ENCODE data around the gene GLT1D1. TPM values are rescaled to one million over a fixed set of nuclear protein-coding genes. Genes with fewer than 3 reads are reported as not detected.

GLT1D1 gene
- total and polyA plus RNA-seq, 2 of the 8 experiments (the other 6 are each of a cell fraction or from before 2014, with no cell fraction given), result 1.5 to 3.6 TPM

GRCh38 chr12:128992550-128992949 is 139.3 kb downstream of the GLT1D1 start (continued):
- TF ChIP-seq CHD7 (IDR thresholded peaks at IDR 0.05; ENCODE audit: insufficient replicate concordance, low read length) (no peak), ASH2L (IDR thresholded peaks at IDR 0.05; ENCODE audit: low read length) (no peak), GTF2F1 (IDR thresholded peaks at IDR 0.05; ENCODE audit: borderline replicate concordance, low read depth, low read length) (no peak), TBP (IDR thresholded peaks at IDR 0.05; ENCODE audit: low read depth, low read length) (no peak), RFX5 (IDR thresholded peaks at IDR 0.05; ENCODE audit: borderline replicate concordance, low read depth, low read length) (no peak), EZH2 (IDR thresholded peaks at IDR 0.05; ENCODE audit: low read depth, low read length, severe bottlenecking) (no peak), POLR2A (IDR thresholded peaks at IDR 0.05; ENCODE audit: control extremely low read depth in 1 of 2, low read depth in 2 of 2, low read length in 2 of 2) (no peak), FOSL1 (IDR thresholded peaks at IDR 0.05; ENCODE audit: insufficient read depth, low read depth, low read length) (no peak), SIN3A (conservative IDR thresholded peaks at IDR 0.05 in 1 of 2, IDR thresholded peaks at IDR 0.05 in 1 of 2; ENCODE audit: low read depth in 1 of 2, low read length in 2 of 2) (no peak), EP300 (IDR thresholded peaks at IDR 0.05; ENCODE audit: borderline replicate concordance in 1 of 2, low read depth in 2 of 2, low read length in 2 of 2) (no peak), CHD2 (IDR thresholded peaks at IDR 0.05; ENCODE audit: low read length) (no peak), EGR1 (IDR thresholded peaks at IDR 0.05; ENCODE audit: borderline replicate concordance, low read depth, low read length) (no peak)

Data from H1 (cell line).